HEK293 (cell line): ENCODE measurements around the gene DNAJC2.

Experiments used
- CTCF ChIA-PET: fragments of 350-600 bp; formaldehyde crosslinking; extraction: SDS; loops from one replicate; lab custom pipeline; 2021; ENCODE audit warnings: antibody characterized with exemption; lab: Yijun Ruan, JAX
- POLR2A ChIA-PET: fragments of 300-600 bp; formaldehyde crosslinking; extraction: SDS; loops from one replicate; lab custom pipeline; 2020; ENCODE audit warnings: antibody characterized with exemption, inconsistent platforms; lab: Yijun Ruan, JAX
- H3K27ac ChIP-seq: fragments of 200-500 bp; sonication (Bioruptor generic); 2 replicates; pipeline ENCODE4 v1.5.1; 2014; ENCODE audit warnings: low read depth, low read length, control low read depth, inconsistent platforms; ENCODE audit errors: extremely low read depth
- H3K36me3 ChIP-seq, 2 experiments: fragments of 200-500 bp in 1 of 2; sonication (Bioruptor generic) in 1 of 2; 1 replicate in 1 of 2; 2 replicates in 1 of 2; pipeline ENCODE4 v1.5.1; 2014 to 2017; ENCODE audit warnings: inconsistent platforms in 2 of 2, low read length in 2 of 2; ENCODE audit not compliant: control insufficient read depth in 2 of 2, insufficient read depth in 1 of 2
- H3K4me1 ChIP-seq: fragments of 200-500 bp; sonication (Bioruptor generic); 2 replicates; pipeline ENCODE4 v1.5.1; 2014; ENCODE audit warnings: mild to moderate bottlenecking, low read length, inconsistent platforms; ENCODE audit not compliant: control insufficient read depth, insufficient read depth
- H3K4me3 ChIP-seq: 2 replicates; pipeline ENCODE4 v1.5.1; 2011; ENCODE audit warnings: low read depth, mild to moderate bottlenecking, control low read depth, low read length, moderate library complexity
- H3K9me3 ChIP-seq: fragments of 200-500 bp; sonication (Bioruptor generic); 2 replicates; pipeline ENCODE4 v1.5.1; 2014; ENCODE audit warnings: low read depth, low read length, inconsistent platforms; ENCODE audit not compliant: control insufficient read depth, insufficient read depth
- FEZF1 ChIP-seq: fragments of 450-650 bp; formaldehyde crosslinking; IDR thresholded peaks from 2 replicates; pipeline ENCODE4 v1.5.1; 2016; ENCODE audit warnings: missing biosample characterization, missing genetic modification characterization
- KLF17 ChIP-seq: fragments of 450-650 bp; formaldehyde crosslinking; IDR thresholded peaks from 2 replicates; pipeline ENCODE4 v1.5.1; 2016; ENCODE audit warnings: missing biosample characterization, missing genetic modification characterization
- OVOL3 ChIP-seq: fragments of 450-650 bp; formaldehyde crosslinking; IDR thresholded peaks from 2 replicates; pipeline ENCODE4 v1.5.1; 2016; ENCODE audit warnings: missing biosample characterization, missing genetic modification characterization
- PRDM10 ChIP-seq: fragments of 450-650 bp; formaldehyde crosslinking; IDR thresholded peaks from 2 replicates; pipeline ENCODE4 v1.5.1; 2016; ENCODE audit warnings: missing biosample characterization, missing genetic modification characterization
- SCRT2 ChIP-seq: fragments of 450-650 bp; formaldehyde crosslinking; IDR thresholded peaks from 2 replicates; pipeline ENCODE4 v1.5.1; 2016; ENCODE audit warnings: missing biosample characterization, missing genetic modification characterization
- TCF7L2 ChIP-seq: IDR thresholded peaks from 2 replicates; pipeline ENCODE4 v1.6.1; 2011; ENCODE audit warnings: low read depth, mild to moderate bottlenecking, inconsistent platforms, low read length, moderate library complexity, borderline replicate concordance
- WT1 ChIP-seq: fragments of 450-650 bp; formaldehyde crosslinking; IDR thresholded peaks from 2 replicates; pipeline ENCODE4 v1.5.1; 2016; ENCODE audit warnings: missing biosample characterization, missing genetic modification characterization
- ZBTB17 ChIP-seq: fragments of 450-650 bp; formaldehyde crosslinking; IDR thresholded peaks from 2 replicates; pipeline ENCODE4 v1.5.1; 2016; ENCODE audit warnings: missing biosample characterization, missing genetic modification characterization
- ZBTB48 ChIP-seq: fragments of 450-650 bp; formaldehyde crosslinking; IDR thresholded peaks from 2 replicates; pipeline ENCODE4 v1.5.1; 2016; ENCODE audit warnings: missing biosample characterization, missing genetic modification characterization
- ZFHX2 ChIP-seq: fragments of 450-650 bp; formaldehyde crosslinking; conservative IDR thresholded peaks from 2 replicates; pipeline ENCODE4 v1.5.1; 2016; ENCODE audit warnings: missing biosample characterization, missing genetic modification characterization
- ZFP37 ChIP-seq: fragments of 450-650 bp; formaldehyde crosslinking; IDR thresholded peaks from 2 replicates; pipeline ENCODE4 v1.5.1; 2016; ENCODE audit warnings: missing biosample characterization, missing genetic modification characterization
- ZNF18 ChIP-seq: fragments of 450-650 bp; formaldehyde crosslinking; IDR thresholded peaks from 2 replicates; pipeline ENCODE4 v1.5.1; 2016; ENCODE audit warnings: missing biosample characterization, missing genetic modification characterization
- ZNF211 ChIP-seq: fragments of 450-650 bp; formaldehyde crosslinking; IDR thresholded peaks from 2 replicates; pipeline ENCODE4 v1.5.1; 2016; ENCODE audit warnings: low read depth, missing biosample characterization, missing genetic modification characterization
- ZNF266 ChIP-seq: fragments of 450-650 bp; formaldehyde crosslinking; IDR thresholded peaks from 2 replicates; pipeline ENCODE4 v1.5.1; 2016; ENCODE audit warnings: missing biosample characterization, missing genetic modification characterization, low read depth
- ZNF311 ChIP-seq: fragments of 450-650 bp; formaldehyde crosslinking; IDR thresholded peaks from 2 replicates; pipeline ENCODE4 v1.5.1; 2017; ENCODE audit warnings: missing biosample characterization, missing genetic modification characterization, borderline replicate concordance
- ZNF48 ChIP-seq: fragments of 450-650 bp; formaldehyde crosslinking; IDR thresholded peaks from 2 replicates; pipeline ENCODE4 v1.5.1; 2016; ENCODE audit warnings: missing biosample characterization, missing genetic modification characterization
- ZNF521 ChIP-seq: fragments of 450-650 bp; formaldehyde crosslinking; IDR thresholded peaks from 2 replicates; pipeline ENCODE4 v1.5.1; 2017; ENCODE audit warnings: missing biosample characterization, mild to moderate bottlenecking, missing genetic modification characterization
- ZNF585B ChIP-seq: fragments of 450-650 bp; formaldehyde crosslinking; IDR thresholded peaks from 2 replicates; pipeline ENCODE4 v1.5.1; 2016; ENCODE audit warnings: missing biosample characterization, missing genetic modification characterization
- ZNF645 ChIP-seq: fragments of 450-650 bp; formaldehyde crosslinking; IDR thresholded peaks from 2 replicates; pipeline ENCODE4; 2016; ENCODE audit warnings: missing biosample characterization, missing genetic modification characterization
- ZNF707 ChIP-seq: fragments of 450-650 bp; formaldehyde crosslinking; IDR thresholded peaks from 2 replicates; pipeline ENCODE4 v1.5.1; 2016; ENCODE audit warnings: missing biosample characterization, missing genetic modification characterization
- ZNF837 ChIP-seq: fragments of 450-650 bp; formaldehyde crosslinking; IDR thresholded peaks from 2 replicates; pipeline ENCODE4 v1.5.1; 2016; ENCODE audit warnings: missing biosample characterization, missing genetic modification characterization

DNAJC2 gene

GRCh38 chr7:103381280-103382031 lies 36.9 kb upstream of the DNAJC2 start:
- ChIA-PET CTCF (no interaction called here), POLR2A (no interaction called here)
- no peak overlapping the region for H3K4me3 ChIP-seq
- no peak for TF ChIP-seq ZNF521 (tag by site-specific recombination)
- no peak for TF ChIP-seq ZNF48
- TF ChIP-seq TCF7L2: no peak
- 0 out of 2 replicates have a peak, but pooled peaks have one; percentile 19 for TF ChIP-seq ZBTB48 (tag by site-specific recombination)
- peak; percentile 75 for TF ChIP-seq ZNF18 (tag by site-specific recombination)
- TF ChIP-seq WT1 (tag by site-specific recombination): no peak
- TF ChIP-seq ZNF707 (tag by site-specific recombination): no peak
- no peak for TF ChIP-seq KLF17 (tag by site-specific recombination)
- TF ChIP-seq ZFHX2: 0 out of 2 replicates have a peak, but pooled peaks have one; percentile 27
- H3K36me3 ChIP-seq: no peaks in the 10 kb centered on the region
- H3K27ac ChIP-seq: no peak overlapping the region
- H3K4me1 ChIP-seq: no peaks in the 10 kb centered on the region
- no peaks in the 10 kb centered on the region for H3K9me3 ChIP-seq

- Histone ChIP-seq H3K4me3 (no peak overlapping the region), H3K36me3 (no peaks in the 10 kb centered on the region), H3K27ac (no peak overlapping the region), H3K4me1 (no peaks in the 10 kb centered on the region), H3K9me3 (no peaks in the 10 kb centered on the region)
- ChIA-PET POLR2A (interaction anchor here (1.3 kb wide), 1 partner anchor 73 kb away, joined by 3 read pairs; no protein-coding TSS in a partner anchor), CTCF (no interaction called here)
- no peak for TF ChIP-seq ZNF837
- no peak for TF ChIP-seq ZNF311
- no peak for TF ChIP-seq FEZF1 (tag by site-specific recombination)
- TF ChIP-seq ZNF645: no peak
- no peak for TF ChIP-seq ZBTB17 (tag by site-specific recombination)
- 0 out of 2 replicates have a peak, but pooled peaks have one; percentile 1 for TF ChIP-seq ZNF521 (tag by site-specific recombination)
- no peak for TF ChIP-seq SCRT2 (tag by site-specific recombination)
- 0 out of 2 replicates have a peak, but pooled peaks have one; percentile 7 for TF ChIP-seq ZNF266 (tag by site-specific recombination)
- TF ChIP-seq ZNF585B (tag by site-specific recombination): no peak
- TF ChIP-seq ZFP37: no peak
- TF ChIP-seq ZNF211 (tag by site-specific recombination): peak; percentile 49; the same call in 1 of the 2 replicates
- TF ChIP-seq OVOL3 (tag by site-specific recombination): 0 out of 2 replicates have a peak, but pooled peaks have one; percentile 10
- no peak for TF ChIP-seq PRDM10 (tag by site-specific recombination)
Observed at GRCh38 chr7:103380395-103381191, 36.0 kb upstream of the DNAJC2 start.
